ENCODE measurements around the gene VNN1. TPM values are rescaled to one million over a fixed set of nuclear protein-coding genes. Genes with fewer than 3 reads are reported as not detected.
A peak's percentile ranks its signal among the peaks of the same experiment; 100 is the strongest.

Gene VNN1, protein sequence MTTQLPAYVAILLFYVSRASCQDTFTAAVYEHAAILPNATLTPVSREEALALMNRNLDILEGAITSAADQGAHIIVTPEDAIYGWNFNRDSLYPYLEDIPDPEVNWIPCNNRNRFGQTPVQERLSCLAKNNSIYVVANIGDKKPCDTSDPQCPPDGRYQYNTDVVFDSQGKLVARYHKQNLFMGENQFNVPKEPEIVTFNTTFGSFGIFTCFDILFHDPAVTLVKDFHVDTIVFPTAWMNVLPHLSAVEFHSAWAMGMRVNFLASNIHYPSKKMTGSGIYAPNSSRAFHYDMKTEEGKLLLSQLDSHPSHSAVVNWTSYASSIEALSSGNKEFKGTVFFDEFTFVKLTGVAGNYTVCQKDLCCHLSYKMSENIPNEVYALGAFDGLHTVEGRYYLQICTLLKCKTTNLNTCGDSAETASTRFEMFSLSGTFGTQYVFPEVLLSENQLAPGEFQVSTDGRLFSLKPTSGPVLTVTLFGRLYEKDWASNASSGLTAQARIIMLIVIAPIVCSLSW
- not detected for total RNA-seq

DNA sequence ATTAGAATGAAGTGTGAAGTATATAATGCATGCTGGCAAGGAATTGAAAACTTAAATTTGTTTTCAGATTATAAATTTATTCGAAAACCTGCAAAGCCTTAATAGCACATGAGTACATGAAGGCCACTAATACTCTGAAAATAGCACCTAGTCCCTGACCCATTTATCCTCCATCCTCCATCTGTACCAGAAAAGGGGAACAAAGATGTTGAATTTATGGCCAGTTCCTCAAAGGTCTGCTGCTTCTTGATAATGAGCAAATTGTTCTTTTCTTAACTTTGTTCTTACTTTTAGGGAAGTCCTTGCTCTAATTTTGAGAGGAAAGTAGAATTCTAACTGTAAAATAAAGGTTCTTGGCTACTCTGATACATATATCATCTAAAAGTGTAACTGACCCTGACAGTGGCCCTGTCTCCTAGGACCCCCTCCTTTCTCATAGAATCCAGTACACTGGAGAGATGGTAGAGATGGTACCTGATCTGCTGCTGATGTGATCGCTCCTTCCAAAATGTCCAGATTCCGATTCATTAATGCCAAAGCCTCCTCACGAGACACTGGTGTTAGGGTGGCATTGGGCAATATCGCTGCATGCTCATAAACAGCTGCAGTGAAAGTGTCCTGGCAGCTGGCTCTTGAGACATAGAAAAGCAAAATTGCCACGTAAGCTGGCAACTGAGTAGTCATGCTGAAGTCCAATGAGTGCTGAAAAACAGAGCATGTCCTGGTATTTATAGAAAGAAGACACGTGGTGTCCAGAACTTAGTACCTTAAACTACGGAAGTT, at the start of gene VNN1:
VNN1 (minus strand) TSS at position 704 of the 783 bp plus-strand sequence; CDS start at position 684, 20 bp downstream.
- no peaks in the 10 kb centered on the region for H3K36me3 Mint-ChIP-seq (ENCODE audit: low read depth)
- ATAC-seq: no peak
- CTCF ChIA-PET: interaction anchor here (0.7 to 2.1 kb wide), 2 partner anchors 10 to 434 kb away, joined by 3 to 7 read pairs; no protein-coding TSS in a partner anchor

DNA sequence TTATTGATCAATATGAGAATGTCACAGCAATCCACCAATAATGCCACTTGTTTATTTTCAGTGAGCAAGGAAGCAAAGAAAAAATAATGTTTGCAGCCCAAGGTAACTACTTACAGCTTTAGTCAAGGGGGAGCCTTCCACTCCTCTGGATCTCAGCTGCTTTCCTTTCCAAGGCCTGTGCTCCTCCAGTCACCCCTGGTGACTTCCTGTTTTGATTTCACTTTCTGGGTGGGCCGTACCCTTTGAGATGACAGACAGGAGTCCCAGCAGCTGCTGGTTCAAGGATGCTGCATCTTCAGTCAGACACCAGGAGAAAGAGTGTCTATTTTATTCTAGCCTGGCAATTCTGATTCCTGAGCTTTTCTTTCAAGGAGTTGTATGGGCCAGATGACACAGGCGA, 49.4 kb upstream of the VNN1 start:
- H3K27me3 Mint-ChIP-seq: no peaks in the 10 kb centered on the region
- DNase-seq (peak; percentile 76), ATAC-seq (peak; percentile 94)
- H3K9me3 Mint-ChIP-seq: no peaks in the 10 kb centered on the region
- peak overlapping the region; percentile 73 for H3K4me3 Mint-ChIP-seq
- ChIA-PET POLR2A (interaction anchor here (0.5 to 6.6 kb wide), 6 partner anchors 26 to 93 kb away, joined by 3 to 31 read pairs (median 8); partner anchors contain the start of genes RPS12 and SLC18B1), CTCF (interaction anchor here (1.0 to 10.0 kb wide), 11 partner anchors 10 to 484 kb away, joined by 3 to 69 read pairs (median 4); partner anchors contain the start of genes SLC18B1 and STX7)
- H3K4me1 Mint-ChIP-seq (ENCODE audit: low read depth): peaks cover 44% of the 10 kb centered on the region
- TF ChIP-seq, protein P1, sequence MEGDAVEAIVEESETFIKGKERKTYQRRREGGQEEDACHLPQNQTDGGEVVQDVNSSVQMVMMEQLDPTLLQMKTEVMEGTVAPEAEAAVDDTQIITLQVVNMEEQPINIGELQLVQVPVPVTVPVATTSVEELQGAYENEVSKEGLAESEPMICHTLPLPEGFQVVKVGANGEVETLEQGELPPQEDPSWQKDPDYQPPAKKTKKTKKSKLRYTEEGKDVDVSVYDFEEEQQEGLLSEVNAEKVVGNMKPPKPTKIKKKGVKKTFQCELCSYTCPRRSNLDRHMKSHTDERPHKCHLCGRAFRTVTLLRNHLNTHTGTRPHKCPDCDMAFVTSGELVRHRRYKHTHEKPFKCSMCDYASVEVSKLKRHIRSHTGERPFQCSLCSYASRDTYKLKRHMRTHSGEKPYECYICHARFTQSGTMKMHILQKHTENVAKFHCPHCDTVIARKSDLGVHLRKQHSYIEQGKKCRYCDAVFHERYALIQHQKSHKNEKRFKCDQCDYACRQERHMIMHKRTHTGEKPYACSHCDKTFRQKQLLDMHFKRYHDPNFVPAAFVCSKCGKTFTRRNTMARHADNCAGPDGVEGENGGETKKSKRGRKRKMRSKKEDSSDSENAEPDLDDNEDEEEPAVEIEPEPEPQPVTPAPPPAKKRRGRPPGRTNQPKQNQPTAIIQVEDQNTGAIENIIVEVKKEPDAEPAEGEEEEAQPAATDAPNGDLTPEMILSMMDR (IDR thresholded peaks at IDR 0.05): no peak
- peak overlapping the region; percentile 82 for H3K27ac Mint-ChIP-seq
- intact Hi-C loops (cut with micrococcal nuclease): loop anchor here (5.0 kb wide), 1 partner anchor 231 kb away; no protein-coding TSS in a partner anchor
- peaks cover 4% of the 10 kb centered on the region for H3K36me3 Mint-ChIP-seq (ENCODE audit: low read depth)

More for the DNA sequence above, at the start of gene VNN1:
- TF ChIP-seq, protein P1 (IDR thresholded peaks at IDR 0.05): no peak
- Mint-ChIP-seq H3K27ac (no peak within 1 kb of the TSS), H3K27me3 (peaks cover 10% of the 10 kb centered on the region), H3K9me3 (no peaks in the 10 kb centered on the region), H3K4me1 (ENCODE audit: low read depth) (no peaks in the 10 kb centered on the region), H3K4me3 (no peak within 1 kb of the TSS)
- intact Hi-C loops (cut with micrococcal nuclease): no loop called here
- POLR2A ChIA-PET: interaction anchor here (0.5 kb wide), 1 partner anchor 156 kb away, joined by 3 read pairs; no protein-coding TSS in a partner anchor
- no peak for DNase-seq

DNA sequence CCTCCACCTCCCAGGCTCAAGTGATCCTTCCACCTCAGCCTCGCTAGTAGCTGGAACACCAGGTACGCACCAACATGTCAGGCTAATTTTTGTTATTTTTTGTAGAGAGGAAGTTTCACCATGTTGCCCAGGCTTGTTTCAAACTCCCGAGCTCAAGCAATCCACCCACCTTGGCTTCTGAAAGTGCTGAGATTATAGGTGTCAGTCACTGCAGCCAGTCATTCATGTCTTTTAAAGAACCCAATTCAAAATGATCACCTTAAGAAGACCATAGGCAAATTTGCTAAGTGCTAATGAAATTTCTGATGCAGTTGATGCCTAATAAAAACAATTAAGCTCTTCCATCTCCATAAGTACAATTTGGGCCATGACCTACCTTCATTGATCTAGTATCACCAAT, 46.4 kb upstream of the VNN1 start:
- H3K4me3 Mint-ChIP-seq: no peak overlapping the region
- intact Hi-C loops (cut with micrococcal nuclease): loop anchor here (5.0 kb wide), 1 partner anchor 228 kb away; no protein-coding TSS in a partner anchor
- H3K27me3 Mint-ChIP-seq: no peaks in the 10 kb centered on the region
- H3K9me3 Mint-ChIP-seq: no peaks in the 10 kb centered on the region
- ChIA-PET CTCF (no interaction called here), POLR2A (interaction anchor here (6.6 kb wide), 1 partner anchor 54 kb away, joined by 31 read pairs; the partner anchor contains the start of gene RPS12)
- H3K36me3 Mint-ChIP-seq (ENCODE audit: low read depth): peaks cover 8% of the 10 kb centered on the region
- no peak for DNase-seq
- H3K27ac Mint-ChIP-seq: no peak overlapping the region
- TF ChIP-seq, protein P1 (IDR thresholded peaks at IDR 0.05): no peak
- H3K4me1 Mint-ChIP-seq (ENCODE audit: low read depth): peaks cover 44% of the 10 kb centered on the region
- no peak for ATAC-seq

DNA sequence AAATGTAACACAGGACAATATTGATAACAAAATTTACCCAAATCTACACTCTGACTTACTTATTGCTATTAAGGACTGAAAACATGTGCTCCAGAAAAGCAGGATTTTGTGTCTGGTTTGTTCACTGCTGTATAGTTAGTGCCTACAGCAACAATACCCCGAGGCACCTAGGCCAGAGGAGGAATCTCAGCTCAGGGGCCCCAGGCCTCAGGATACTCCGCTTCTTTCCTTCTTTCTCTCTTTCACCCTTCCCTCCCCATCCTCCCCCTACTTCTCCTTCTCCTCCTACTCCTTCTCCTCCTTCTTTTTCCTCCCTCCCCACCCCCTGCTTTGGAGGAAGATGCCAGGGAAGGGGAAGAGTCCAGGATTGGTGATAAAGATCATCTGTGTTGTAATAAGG, 44.8 kb upstream of the VNN1 start:
- Mint-ChIP-seq H3K9me3 (no peaks in the 10 kb centered on the region), H3K4me1 (ENCODE audit: low read depth) (peaks cover 31% of the 10 kb centered on the region), H3K36me3 (ENCODE audit: low read depth) (peaks cover 8% of the 10 kb centered on the region), H3K27ac (no peak overlapping the region), H3K27me3 (no peaks in the 10 kb centered on the region), H3K4me3 (no peak overlapping the region)
- ChIA-PET CTCF (interaction anchor here (1.0 kb wide), 1 partner anchor 40 kb away, joined by 3 read pairs; the partner anchor contains the start of gene SLC18B1), POLR2A (no interaction called here)
- no peak for ATAC-seq
- TF ChIP-seq, protein P1 (IDR thresholded peaks at IDR 0.05): no peak
- DNase-seq: no peak
- intact Hi-C loops (cut with micrococcal nuclease): no loop called here
